Activated effector memory CD4-positive, alpha-beta T cell treated with Interleukin-2 at 50 U/mL for 16 hours (primary cell): ENCODE data around the gene MCTP1.

ENCODE experiments used
- DNase-seq: peaks from one replicate; pipeline ENCODE4 v3.0.0-alpha.2; 2020

The MCTP1 gene

GRCh38 chr5:94793816-94794198 is 491.1 kb downstream of the MCTP1 start:
- DNase-seq: no peak

- no peak for DNase-seq
Measured at GRCh38 chr5:94793113-94793815, 491.6 kb downstream of the MCTP1 start.

GRCh38 chr5:94791829-94792228 is 493.1 kb downstream of the MCTP1 start:
- no peak for DNase-seq

- DNase-seq: no peak
Measured at GRCh38 chr5:94788527-94788926, 496.4 kb downstream of the MCTP1 start.

GRCh38 chr5:94784536-94785505 is 500.1 kb downstream of the MCTP1 start:
- DNase-seq: no peak

- DNase-seq: no peak
Measured at GRCh38 chr5:94782383-94782782, 502.5 kb downstream of the MCTP1 start.

- no peak for DNase-seq
Measured at GRCh38 chr5:94779684-94780083, 505.2 kb downstream of the MCTP1 start.

GRCh38 chr5:94778732-94779131 is 506.2 kb downstream of the MCTP1 start:
- no peak for DNase-seq

- no peak for DNase-seq
Measured at GRCh38 chr5:94778299-94778698, 506.6 kb downstream of the MCTP1 start.

GRCh38 chr5:94777056-94777880 is 507.6 kb downstream of the MCTP1 start:
- DNase-seq: no peak

- DNase-seq: no peak
Measured at GRCh38 chr5:94776167-94776566, 508.7 kb downstream of the MCTP1 start.

GRCh38 chr5:94775088-94775487 is 509.8 kb downstream of the MCTP1 start:
- DNase-seq: no peak

GRCh38 chr5:94771742-94772141 is 513.2 kb downstream of the MCTP1 start:
- DNase-seq: no peak

GRCh38 chr5:94769996-94770395 is 514.9 kb downstream of the MCTP1 start:
- DNase-seq: no peak

- DNase-seq: no peak
Measured at GRCh38 chr5:94761786-94762185, 523.1 kb downstream of the MCTP1 start.

GRCh38 chr5:94761055-94761454 is 523.8 kb downstream of the MCTP1 start:
- DNase-seq: no peak

GRCh38 chr5:94759961-94760360 is 524.9 kb downstream of the MCTP1 start:
- DNase-seq: no peak

- DNase-seq: no peak
Measured at GRCh38 chr5:94759022-94759421, 525.9 kb downstream of the MCTP1 start.

GRCh38 chr5:94754824-94755223 is 530.1 kb downstream of the MCTP1 start:
- DNase-seq: no peak

GRCh38 chr5:94751460-94751859 is 533.4 kb downstream of the MCTP1 start:
- DNase-seq: no peak

GRCh38 chr5:94750681-94751080 is 534.2 kb downstream of the MCTP1 start:
- no peak for DNase-seq

- no peak for DNase-seq
Measured at GRCh38 chr5:94749042-94749441, 535.9 kb downstream of the MCTP1 start.

GRCh38 chr5:94748212-94748611 is 536.7 kb downstream of the MCTP1 start:
- no peak for DNase-seq
